ENCODE measurements around the gene TMEM238.
A peak's percentile ranks its signal among the peaks of the same experiment; 100 is the strongest.

Gene TMEM238

DNA sequence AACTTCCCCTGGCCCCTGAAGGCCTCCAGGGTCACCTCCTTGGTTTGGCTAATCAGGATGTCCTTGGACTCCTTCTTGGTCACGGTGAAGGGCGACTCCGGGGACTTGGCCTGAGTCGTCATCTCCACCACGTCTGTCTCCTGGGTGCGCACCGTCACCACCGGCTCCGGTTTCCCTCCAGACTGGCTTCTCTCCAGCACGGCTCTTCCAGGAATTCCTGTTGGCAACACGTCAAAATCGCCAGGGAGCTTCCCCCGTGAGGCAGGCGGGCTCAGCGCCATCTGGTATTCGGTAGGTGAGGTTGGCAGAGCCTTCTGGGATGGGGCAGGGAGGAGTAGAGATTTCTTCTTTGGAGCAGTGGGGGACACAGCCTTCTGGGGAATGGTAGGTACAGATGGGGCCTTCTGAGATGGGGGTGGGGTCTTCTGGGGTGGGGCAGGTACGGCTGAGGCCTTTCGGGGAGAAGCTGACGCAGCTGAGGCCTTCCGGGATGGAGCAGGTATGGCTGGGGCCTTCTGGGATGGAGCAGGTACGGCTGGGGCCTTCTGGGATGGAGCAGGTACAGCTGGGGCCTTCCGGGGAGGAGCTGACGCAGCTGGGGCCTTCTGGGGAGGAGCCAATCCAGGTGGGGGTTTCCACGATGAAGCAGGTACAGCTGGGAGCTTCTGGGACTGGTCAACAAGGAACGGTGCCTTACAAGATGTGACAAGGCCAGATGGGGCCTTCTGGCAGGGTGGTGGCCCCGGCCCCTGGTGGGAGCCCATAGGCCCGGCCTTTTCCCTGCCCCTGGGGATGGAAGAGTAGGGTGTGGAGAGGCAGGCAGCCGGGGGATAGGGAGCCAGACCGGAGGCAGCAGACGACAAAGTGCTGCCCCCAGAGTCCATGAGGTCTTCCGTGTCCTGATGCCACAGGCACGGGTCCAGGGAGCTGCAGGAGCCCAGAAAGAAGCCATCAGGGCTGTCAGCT is 24.9 kb downstream of the TMEM238 start:
- DNase-seq: no peak

DNA sequence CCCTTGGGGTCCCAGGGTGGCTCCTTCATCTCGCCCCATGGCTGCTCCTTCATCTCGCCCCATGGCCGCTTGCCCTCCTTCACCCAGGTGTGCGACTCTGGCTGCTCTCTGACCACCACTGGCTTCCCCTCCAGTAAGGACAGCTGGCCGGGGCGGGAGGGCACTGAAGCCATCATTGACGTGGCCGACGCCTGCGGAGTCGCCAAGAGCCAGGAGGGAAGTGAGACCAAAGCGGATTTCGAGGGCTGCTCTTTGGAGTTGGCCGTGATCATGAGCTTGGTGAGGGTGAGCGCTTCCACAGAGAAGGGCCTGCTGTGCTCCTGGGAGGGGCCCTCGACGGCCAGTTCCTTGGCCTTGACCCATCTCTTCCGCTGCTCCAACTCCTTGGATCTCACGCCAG is 25.6 kb downstream of the TMEM238 start:
- DNase-seq: no peak

DNA sequence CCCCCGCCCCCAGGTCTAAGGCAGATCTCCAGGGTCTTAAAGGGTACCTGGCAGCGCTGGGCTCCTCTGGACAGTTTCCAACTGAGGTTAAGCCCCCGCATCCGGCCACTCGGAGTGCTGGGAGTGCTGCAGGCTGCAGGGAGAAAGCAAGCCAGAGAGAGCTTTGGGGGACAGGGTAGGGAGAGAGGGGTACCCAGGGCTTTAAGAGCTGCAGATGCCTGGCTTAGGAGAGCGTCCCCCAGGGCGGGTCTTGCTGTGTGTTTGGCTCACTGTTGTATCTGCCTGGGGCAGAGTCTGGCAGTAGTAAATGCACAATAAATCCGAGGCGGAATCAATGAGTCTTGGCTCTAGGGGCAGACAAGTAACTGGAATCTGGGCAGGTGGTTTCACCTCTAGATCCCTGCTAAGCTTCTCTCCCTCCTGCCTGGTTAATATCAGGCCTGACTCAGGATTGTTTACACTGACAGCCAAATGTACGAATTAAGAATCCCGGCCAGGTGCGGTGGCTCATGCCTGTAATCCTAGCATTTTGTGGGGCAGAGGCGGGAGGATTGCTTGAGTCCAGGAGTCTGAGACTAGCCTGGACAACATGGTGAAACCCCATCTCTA is 28.8 kb downstream of the TMEM238 start:
- DNase-seq: no peak

DNA sequence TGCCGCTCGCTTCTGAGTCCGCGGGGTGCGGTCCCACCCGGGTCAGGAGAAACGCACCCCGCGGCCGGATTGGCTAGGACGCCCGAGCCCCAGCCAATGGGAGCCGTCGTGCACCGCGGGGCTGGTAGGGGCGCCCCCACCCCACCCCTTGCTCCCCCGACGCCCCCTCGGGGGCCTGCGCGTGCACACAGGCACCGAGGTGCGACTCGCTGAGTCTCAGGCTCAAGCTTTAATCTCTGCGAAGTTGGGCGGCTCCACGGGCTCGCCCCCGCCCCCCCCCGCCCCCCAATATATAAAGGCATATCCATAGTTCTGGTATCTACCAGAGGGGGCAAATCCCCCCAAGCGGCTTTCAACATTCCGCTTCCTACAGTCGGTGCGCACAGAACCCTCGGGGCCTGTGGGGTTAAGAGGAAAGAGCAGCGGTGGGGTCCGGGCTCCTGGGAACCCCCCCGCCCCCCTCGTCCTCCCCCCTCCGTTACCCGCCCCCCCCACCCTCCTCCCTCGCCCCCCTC is 29.3 kb downstream of the TMEM238 start, which contains the start of gene COX6B2:
Gene COX6B2 (minus strand): TSS at position 22 of the 515 bp plus-strand sequence. CDS start 198 bp downstream, outside the sequence.
- no peak for DNase-seq

DNA sequence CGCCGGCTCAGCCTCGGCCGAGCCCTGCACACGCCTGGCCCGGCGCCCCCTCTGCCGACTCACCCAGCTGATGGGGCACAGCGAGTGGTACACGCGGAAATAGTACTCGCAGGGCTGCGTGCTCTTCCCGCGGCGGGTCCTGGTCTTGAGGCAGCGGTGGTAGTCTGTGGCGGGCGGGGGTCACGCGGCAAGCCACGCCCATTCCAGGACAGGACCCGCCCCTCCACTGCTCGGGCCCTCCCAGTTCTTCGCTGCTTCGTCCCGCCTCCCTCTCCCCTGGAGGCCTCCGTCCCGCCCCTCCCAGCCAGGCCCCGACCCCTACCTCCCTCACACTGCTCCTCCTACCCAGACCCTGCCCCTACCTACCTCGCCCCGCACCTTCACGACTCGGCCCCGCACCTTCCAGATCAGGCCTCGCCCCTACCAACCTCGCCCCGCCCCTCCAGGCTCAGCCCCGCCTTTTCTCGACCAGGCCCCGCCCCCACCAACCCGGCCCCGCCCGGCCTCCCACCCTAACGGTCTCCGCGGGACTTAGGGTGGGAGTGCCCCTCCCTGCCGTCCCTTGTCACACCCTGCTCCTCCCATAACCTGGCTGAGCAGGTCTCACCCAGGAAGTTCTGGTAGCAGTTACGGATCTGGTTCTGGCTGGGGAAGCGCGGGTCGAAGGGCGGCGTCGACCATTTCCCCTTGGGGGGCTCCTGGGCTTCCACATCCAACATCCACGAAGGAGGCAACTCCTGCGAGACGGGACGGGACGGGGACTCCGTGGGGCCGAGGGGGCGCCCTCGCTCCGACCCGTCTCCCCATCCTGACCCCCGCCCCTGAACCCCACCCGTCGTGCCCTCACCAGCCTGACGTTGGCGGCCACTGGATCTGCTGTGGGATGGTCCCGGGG is 30.0 kb downstream of the TMEM238 start:
- peak in 4 of 58 donors; percentile 6 to 27 (median 23) for DNase-seq

DNA sequence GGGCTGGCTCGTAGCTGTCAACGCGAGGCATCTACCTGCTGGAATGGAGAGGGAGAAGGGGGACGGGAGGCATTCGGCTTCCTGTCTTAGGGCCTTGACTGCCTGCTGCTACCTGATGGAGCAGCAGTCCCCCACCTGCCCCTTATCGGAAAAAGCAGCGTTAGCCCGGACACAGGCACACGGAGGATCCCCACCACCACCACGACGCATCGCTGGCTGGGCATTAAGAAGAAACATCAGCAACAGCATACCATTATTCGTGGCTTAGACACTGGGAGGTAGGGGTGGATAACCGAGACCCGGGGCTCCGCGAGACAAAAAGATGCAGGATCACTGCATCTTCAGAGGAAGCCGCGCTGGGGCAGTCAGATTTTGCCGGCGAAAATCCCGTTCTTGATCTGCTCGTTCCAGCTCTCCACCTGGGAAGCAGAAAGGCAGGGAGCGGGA is 30.7 kb downstream of the TMEM238 start:
- no peak for DNase-seq

DNA sequence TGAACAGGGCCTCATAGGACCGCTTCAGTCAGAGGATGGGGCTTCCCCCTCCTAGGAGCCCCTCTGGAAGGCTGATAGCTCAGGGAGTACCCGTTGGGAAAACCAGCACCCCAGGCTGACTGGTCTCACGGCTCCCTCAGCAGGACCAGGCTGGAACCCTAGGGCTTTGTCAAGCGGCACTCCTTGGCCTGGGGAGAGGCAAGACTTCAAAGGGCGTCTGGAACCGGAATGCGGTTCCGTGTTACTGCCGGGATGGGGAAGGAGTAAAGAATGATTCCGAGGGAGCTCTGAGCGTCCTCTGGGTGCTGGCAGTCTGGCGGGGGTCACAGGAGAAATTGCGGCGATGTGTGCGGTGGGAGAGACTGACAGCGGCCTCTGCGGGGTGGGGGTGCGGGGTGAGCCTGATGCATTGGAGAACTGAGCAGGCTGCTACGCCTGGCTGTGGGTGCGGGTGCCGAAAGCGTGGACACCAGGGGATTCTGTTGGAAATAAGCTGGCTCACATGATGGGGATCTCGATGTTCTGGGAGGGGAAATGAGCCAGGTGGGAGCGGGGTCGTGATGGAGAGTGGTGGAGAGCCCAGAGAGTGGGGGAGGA is 31.4 kb downstream of the TMEM238 start:
- no peak for DNase-seq

DNA sequence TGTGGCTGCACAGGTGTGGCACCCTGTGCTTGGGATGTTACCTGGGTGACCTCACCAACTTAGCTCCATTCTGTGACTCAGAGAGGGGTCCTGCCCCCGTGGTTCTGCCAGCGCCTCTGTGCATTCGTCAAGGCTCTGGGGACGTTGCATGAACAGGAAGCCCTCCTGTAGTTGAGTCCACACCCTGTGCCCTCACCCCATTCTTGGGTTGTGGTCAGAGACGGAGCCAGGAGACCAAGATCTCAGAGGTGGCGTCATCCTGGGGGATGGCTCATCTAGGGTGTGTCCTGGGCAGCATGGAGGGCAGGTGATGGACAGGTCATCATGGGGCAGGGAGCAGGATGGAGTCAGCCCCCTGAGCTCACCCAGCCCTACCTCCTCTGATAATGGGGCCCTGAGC is 32.1 kb downstream of the TMEM238 start:
- no peak for DNase-seq

DNA sequence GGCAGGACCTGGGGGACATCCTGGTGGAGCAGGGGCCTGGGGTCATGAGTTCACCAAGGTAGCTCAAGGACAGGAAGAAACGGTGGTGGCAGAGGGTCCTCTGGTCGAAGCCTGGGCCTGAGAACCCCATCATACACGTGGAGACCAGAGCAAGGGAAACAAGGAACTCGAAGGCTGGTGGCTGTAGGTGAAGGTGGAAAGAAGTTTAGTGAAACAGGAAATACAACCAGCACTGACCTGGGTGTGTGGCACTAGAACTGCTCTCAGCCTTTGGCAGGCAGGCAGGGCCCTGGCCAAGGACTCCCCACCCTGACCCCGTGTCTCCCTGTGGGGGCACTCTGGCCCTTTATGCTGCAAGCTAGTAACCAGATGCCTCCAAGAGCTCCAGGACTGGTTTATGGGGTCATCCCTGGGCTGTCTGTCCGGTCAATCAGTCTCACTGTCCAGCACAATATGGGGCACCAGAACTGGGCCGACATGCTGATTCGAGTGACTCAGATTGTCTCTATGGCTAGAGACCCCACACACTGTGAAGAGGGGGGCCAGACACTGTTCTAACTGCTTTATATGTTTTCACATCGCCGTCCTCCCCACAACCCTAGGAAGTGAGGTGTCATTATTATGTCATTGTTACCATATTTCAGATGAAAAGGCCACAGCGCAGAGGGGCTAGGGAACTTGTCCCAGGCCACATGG is 33.3 kb downstream of the TMEM238 start:
- DNase-seq: no peak

DNA sequence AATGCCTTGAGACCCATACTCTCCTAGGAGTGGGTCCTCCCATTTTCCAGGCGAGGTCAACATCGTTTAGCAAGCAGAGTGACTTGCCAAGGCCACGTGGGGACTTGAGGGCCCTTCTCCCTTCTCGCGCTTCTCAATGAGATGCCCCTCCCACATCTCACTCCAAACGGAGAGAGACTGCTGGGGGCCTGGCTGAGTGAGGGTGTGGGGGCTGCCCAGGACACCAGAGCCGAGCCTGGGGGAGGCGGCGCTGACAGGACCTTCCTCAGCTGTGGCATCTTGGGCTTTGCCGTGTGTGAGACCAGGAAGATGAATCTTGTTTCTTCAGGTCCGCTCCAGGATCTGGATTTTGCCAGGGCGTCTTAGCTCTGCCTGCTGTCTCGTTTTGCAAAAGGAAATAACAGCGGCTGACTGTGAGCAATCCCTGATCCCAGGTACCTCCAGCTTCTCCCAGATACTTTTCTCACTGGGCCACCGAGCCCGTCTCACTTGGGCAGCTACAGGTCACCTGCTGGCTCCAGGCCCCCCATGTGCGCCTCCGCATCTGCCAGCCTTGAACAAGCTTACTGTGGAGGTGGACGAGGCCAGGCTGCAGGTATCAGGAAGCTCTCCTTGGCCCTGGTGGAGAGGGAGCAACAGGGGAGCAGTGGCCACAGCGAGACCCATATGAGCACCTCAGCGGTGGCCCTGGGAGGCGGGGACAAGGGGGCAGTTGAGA is 35.6 kb downstream of the TMEM238 start:
- DNase-seq: no peak

DNA sequence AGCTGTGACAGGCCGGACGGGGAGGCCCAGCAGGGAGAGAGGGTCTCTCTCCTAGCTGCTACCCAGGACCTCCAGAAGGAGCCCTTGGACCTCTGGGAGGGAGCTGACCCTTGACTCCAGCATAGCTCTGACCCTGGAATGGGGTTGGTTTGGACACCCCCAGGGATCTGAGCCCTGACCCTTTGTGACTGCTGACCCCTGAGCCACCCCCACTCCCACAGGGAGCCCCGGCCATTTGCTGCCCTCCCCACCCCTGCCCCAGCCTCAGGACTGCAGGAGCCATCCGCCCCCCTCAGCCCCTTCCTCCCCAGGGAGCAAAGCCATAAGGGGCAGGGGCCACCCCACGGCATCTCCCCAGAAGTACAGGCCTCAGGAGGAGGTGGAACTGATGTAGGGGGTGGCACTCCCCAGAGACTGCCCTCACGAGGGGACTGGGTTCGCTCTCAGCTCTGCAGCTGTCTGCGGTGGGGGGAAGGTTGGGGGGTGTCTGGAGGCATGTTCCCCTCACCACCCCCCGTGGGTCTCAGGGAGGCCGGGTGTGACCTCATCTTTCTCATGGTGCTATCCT is 36.6 kb downstream of the TMEM238 start:
- no peak for DNase-seq

DNA sequence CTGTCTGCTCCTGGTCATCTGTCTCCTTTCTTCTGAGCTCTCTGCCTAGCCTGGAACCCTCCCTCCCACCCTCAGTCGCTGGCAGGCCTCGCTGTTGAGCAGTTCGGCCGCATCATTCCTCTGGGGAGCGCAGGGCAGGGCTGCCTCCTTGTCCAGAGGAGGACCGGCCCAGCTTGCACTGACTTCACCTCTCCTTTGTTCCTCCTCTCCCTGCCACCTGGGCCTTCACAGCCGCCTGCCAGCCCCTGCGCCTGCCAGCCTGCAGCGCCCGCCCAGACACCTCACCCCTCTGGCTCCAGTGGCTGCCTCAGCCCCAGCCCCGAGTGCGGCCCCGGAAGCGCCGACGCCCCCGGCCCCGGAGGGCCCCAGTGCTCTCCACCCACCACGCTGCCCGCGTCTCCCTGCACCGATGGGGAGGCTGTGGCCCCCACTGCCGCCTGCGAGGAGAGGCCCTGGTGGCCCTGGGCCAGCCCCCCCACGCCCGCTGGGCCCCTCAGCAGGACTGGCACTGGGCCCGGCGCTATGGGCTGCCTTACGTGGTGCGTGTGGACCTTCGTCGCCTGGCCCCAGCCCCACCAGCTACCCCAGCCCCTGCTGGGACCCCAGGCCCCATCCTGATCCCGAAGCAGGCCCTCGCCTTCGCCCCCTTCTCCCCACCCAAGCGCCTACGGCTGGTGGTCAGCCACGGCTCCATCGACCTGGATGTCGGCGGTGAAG is 37.2 kb downstream of the TMEM238 start:
- no peak for DNase-seq

DNA sequence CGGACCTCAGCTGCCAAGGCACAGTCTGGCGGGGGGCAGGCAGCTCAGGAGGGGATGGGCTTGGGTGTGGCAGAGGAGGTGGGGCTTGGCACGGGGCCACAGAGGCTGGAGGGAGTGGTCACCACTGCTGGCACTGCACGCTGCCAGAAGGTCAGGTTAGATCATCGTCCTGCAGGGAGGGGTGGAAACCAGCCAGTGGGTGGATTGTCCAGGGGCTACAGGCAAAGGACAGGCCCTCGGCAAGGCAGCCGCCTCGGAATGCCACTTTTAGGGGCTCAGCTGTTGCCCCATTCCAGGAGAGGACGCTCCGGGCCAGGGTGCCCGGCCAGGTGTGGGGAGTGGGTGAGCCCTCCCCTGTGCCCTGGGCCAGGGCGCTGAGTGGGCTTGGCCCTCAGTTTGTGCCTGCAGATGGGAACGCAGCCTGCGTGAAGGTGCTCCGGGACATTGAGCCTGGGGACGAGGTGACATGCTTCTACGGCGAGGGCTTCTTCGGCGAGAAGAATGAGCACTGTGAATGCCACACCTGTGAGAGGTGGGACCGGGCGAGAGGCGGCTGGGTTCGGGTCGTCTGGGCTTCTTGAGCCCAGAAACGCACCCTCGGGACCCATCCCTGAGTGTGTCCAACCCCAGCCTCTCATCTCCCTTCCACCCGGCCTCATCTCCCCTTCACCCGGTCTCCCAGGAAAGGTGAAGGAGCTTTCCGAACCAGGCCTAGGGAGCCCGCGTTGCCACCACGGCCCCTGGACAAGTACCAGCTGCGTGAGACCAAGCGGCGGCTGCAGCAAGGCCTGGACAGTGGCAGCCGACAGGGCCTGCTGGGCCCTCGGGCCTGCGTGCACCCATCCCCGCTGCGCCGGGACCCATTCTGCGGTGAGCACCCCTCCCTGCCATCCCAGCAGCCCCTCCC is 38.0 kb downstream of the TMEM238 start:
- DNase-seq: peak in 2 of 58 donors; percentile 30 to 46

DNA sequence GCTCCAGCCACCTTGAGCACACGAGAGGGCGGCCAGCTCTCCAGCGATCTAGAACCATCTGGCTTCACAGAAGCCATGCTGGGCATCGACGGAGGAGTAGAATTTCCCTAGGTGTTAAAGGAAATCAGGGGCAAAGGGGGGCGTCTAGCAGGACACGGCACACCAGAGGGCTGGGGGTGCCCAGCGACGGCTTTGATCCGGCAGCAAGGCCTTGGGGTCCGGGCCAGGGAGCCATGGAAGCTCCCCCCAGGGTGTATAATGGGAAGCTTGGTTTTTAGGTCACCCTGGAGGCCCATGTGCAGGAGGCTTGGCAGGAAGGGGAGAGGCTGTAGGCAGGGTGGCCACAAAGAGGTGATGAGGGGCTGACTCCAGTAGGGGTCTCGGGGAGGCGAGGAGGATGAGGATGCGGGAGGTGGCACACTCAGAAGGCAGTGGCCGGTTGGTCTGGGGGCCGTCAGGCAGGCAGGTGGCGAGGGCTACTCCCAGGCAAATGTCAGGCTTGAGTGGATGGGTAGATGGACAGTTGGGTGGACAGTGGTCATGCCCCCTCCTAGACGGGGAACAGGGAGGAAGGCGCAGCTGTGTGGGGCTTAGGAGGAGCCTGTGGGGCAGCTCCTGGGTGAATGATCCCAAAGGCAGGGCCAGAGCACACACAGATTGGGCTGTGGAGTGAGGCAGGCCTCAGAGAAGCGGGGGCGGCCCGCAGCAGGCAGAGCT is 38.8 kb downstream of the TMEM238 start:
- DNase-seq: no peak

DNA sequence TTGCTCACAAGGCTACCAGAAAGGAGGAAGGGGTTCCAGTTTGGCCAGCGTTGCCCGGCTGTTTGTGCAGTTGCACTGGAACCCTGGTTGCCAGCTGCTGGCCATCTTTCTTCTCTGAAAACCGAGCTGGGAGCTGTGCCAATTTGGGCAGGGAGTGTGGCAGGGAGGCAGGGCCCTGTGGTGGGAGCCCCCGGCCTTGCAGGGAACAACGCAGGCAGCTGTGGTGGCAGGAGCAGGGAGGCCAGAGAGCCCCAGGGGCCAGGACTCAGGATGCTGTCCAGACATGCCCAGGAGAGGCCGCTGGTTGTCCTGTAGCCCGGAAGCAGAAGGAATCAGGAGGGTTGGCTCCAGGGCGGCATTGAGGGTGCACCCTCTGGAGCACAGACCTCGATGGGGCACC is 39.6 kb downstream of the TMEM238 start:
- peak in 45 of 58 donors; percentile 4 to 75 (median 40) for DNase-seq
